OCI-M1 (cell line): Measurements from ENCODE around the gene CIAO2B.

Source experiments
- DNase-seq: peaks from one replicate; lab custom pipeline; 2025; lab: John Stamatoyannopoulos, UW

CIAO2B gene

DNA sequence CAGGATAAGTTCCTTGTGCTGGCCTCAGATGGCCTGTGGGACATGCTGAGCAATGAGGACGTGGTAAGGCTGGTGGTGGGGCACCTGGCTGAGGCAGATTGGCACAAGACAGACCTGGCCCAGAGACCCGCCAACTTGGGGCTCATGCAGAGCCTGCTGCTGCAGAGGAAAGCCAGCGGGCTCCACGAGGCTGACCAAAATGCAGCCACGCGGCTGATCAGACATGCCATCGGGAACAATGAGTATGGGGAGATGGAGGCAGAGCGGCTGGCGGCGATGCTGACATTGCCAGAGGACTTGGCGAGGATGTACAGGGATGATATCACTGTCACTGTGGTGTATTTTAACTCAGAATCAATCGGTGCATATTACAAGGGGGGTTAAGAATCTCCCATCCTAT is 48.7 kb downstream of the CIAO2B start:
- DNase-seq = no peak

DNA sequence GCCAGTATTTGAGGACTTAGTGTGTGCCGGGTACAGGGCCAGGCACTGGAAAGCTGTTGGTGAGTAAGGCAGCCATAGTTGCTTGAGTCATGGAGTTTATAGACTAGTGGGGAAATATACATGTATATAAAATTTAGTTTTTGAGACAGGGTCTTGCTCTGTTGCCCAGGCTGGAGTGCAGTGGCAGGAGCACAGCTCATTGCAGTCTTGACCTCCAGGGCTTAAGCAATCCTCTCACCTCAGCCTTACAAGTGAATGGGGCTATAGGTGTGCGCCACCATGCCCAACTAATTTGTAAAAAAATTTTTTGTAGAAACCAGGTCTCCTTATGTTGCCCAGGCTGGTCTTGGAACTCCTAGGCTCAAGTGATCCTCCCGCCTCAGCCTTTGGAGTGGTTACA is 51.5 kb downstream of the CIAO2B start:
- no peak for DNase-seq
